Mesenteric fat pad (tissue), 1 donor: ENCODE data around the gene ANKRD13A. TPM values are rescaled to one million over a fixed set of nuclear protein-coding genes. Genes with fewer than 3 reads are reported as not detected.
"Not testable (repeated sequence)": the region's sequence is repeated elsewhere in the genome, so short reads cannot be mapped to it uniquely, and the experiment has no call there.

Source experiments
- DNase-seq: peaks from one replicate; pipeline ENCODE4 v3.0.0-alpha.2; 2020; ENCODE audit warnings: low spot score
- total RNA-seq: library from RNA; stranded (reverse); fragmentation: NEBNext Ultra II Directional; extraction: Animal tissue kit (Norgen Biotek cat#: 25700); gene quantifications from one replicate; pipeline ENCODE4 v1.2.1, GENCODE V29; 2021
- donor health status: DM: yes; HTN: yes; CAD: no.

ANKRD13A gene
- total RNA-seq, 1 donor from 2014 or later, result 29.8 TPM

DNA sequence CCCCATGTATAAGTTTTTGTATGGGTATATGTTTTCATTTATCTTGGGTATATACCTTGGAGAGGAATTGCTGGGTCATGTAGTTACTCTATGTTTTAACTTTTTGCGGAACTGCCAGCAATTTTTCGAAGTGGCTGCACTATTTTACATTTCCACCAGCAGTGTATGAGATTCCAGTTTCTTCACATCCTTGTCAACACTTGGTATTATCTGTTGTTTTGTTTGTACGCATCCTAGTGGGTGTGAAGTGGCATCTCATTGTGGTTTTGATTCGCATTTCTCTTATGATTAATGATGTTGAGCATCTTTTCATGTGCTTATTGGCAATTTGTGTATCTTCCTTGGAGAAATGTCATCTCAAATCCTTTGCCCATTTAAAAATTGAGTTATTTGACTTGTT, 6.9 kb downstream of the ANKRD13A start:
- DNase-seq, result no peak

DNA sequence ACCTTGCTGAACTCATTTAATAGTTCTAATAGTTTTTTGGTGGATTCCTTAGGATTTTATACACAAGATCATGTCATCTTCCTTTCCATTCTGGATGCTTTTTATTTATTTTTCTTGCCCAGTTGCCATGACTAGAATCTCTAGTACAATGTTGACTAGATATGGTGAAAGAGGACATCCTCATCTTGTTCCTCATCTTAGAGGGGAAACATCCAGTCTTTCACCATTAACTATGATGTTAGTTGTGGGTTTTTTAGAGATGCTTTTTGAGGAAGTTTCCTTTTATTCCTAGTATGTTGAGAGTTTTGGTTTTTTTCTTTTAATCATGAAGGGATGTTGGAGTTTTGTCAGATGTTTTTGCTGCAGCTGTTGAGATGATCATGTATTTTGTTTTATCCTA, 8.7 kb downstream of the ANKRD13A start:
- no peak for DNase-seq

GRCh38 chr12:110008681-110009398, 9.6 kb downstream of the ANKRD13A start:
- not testable (repeated sequence) for DNase-seq

DNA sequence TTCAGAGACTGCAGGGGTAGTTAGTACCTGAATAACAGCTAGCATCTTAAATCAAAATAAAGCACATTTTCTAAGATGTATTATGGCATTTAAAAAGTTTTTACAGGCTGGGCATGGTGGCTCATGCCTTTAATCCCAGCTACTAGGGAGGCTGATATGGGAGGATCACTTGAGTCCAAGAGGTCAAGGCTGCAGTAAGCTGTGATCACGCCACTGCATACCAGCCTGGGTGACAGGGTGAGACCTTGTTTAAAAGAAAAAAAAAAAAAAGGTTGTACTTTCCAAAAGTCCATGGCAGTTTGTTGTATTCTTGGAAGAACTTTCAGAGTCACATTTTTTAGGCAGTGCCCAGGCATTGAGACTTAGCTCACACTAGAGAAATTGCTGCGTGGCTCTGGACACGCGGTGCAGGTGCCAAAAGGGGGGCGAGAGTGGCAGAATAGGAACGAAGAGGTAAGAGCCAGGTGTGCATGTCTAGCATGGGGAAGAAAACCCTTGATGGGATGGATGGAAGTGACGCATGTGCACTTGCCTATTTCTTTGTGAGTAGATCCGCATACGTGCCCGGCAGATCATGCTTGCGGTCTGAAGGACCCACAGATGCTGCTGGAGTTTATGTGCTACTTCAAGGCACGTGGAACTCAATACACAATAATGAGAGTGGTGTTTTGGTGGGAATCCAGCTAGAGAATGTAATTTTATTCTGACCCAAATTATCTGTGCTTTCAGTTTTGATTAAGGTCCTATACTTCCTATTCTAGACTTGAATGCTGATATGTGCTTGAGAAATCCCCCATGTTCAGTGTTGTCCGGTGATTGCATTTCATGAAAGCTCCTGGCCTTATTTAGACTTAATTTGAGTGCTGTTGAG, 11.9 kb downstream of the ANKRD13A start:
- no peak for DNase-seq

GRCh38 chr12:110012137-110012536, 12.9 kb downstream of the ANKRD13A start:
- DNase-seq, result no peak

DNA sequence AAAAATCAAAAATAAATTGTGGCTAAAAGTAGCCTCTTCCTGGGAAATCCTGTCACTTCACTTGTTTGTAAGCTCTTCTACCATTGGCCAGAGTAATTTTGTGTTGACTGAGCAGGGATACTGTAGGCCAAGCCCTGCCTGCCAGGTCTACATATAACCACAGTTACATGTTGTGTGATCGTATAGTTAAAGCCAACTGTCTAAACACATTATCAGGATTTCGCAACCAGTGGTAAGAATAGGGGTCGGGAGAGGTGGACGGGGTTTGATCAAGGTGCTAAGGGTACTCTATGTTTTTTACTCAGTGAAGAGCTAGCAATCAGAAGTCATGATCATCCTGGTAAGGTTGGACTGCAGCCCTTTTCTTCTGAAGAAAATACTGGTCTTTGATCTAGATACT, 13.4 kb downstream of the ANKRD13A start:
- DNase-seq, result no peak

GRCh38 chr12:110015132-110015531, 15.9 kb downstream of the ANKRD13A start:
- DNase-seq, result no peak

DNA sequence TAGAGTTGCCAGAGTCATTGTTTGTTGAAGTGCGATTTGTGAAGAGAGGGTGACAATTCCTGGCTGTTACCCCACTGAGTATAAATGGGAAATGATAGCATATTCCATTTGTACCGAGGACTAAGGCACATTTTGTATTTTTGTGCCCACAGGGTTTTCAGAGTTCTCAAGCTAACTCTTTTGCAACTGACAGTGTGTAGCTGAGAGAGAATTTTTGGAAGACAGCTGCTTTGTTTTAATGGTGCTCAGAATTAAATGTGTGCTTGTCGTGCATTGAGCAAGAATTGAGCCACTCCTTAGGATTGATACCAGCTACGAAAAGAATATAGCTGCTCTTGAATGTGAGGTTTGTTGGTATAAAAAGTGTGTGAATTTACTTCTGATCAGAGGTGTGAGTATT, 21.7 kb downstream of the ANKRD13A start:
- no peak for DNase-seq

DNA sequence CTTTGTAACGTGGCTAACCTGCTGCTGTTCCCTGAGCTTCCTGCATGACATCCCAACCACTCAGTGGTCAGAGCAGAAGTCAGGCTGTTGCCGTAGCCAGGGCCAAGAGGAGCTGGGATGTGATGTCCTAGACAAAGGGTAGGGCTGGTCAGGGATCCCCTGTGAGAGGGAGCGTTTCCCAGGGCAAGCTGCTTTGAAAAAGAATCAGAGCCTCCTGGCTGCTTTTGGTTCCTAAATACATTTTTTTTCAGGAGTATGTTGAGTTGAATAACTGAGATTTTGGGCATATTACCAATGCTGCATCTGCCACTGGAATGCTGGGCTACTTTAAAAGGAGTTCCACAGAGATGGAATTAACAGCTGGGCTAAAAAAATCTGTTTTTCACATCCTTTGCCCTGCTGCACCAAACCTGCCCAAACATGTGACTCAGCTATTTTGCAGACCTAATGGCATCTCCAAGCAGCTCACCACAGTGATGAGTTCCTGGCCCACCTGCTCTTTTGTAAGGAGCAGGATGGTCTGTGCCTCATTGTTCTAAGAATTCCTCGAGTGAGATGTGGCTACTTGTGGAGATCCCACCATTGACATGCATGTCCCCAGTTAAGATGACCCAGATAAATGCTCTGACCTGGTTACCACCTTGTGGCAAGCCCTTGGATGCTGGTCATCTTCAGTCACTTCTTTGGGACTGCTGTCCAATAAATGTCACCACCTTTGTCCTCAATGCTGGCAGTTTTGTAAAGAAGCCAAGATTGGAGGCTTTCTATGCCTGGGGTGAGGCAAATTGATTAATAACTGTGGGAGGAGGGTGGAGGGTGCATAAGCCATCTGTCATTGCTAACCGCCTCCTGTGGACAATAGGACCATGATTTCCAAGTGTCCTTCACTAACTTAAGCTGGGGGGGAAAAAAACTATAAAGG, 24.1 kb downstream of the ANKRD13A start:
- DNase-seq, result no peak

GRCh38 chr12:110024051-110024450, 24.8 kb downstream of the ANKRD13A start:
- DNase-seq, result no peak

DNA sequence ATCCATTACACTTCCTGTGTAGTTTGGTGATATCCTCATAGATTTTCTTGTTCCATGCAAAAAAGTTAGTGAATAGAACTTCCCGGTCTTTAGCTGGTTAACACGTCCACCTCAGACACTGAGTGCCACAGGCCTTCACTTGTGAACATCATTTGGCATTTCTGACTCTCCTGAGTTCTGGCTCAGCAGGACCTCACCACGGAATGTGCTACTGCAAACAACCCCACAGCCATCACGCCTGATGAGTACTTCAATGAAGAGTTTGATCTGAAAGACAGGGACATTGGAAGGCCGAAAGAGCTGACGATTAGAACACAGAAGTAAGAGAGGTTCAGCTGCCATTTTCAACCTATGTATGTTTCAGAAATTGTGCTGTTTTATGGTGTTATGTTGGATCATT, 29.1 kb downstream of the ANKRD13A start:
- no peak for DNase-seq

DNA sequence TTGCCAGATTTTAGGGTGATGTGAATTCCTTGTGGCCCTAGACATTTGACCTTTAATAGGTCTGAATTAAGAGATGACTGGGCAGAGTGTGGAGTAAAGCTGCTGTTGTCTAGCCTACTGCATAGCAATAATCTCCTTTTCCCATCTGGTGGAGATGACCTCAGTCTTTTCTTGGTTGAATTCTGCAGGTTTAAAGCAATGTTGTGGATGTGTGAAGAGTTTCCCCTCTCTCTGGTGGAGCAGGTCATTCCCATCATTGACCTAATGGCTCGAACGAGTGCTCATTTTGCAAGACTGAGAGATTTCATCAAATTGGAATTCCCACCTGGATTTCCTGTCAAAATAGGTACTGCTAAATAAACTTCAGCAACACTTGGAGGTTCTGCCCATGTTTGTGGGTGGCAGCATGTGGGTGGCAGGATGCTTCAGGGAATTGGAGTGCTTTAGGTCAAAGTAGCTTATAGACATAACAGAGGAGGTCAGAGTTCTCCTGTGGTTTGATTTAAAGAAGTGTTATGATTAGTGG, 30.1 kb downstream of the ANKRD13A start:
- no peak for DNase-seq

GRCh38 chr12:110033888-110034287, 34.7 kb downstream of the ANKRD13A start:
- DNase-seq, result no peak

GRCh38 chr12:110035534-110036104, 36.4 kb downstream of the ANKRD13A start:
- DNase-seq, result no peak

- no peak for DNase-seq
Measured at GRCh38 chr12:110037315-110037714, 38.1 kb downstream of the ANKRD13A start.

- DNase-seq, result no peak
Measured at GRCh38 chr12:110038741-110039084, 39.5 kb downstream of the ANKRD13A start.

DNA sequence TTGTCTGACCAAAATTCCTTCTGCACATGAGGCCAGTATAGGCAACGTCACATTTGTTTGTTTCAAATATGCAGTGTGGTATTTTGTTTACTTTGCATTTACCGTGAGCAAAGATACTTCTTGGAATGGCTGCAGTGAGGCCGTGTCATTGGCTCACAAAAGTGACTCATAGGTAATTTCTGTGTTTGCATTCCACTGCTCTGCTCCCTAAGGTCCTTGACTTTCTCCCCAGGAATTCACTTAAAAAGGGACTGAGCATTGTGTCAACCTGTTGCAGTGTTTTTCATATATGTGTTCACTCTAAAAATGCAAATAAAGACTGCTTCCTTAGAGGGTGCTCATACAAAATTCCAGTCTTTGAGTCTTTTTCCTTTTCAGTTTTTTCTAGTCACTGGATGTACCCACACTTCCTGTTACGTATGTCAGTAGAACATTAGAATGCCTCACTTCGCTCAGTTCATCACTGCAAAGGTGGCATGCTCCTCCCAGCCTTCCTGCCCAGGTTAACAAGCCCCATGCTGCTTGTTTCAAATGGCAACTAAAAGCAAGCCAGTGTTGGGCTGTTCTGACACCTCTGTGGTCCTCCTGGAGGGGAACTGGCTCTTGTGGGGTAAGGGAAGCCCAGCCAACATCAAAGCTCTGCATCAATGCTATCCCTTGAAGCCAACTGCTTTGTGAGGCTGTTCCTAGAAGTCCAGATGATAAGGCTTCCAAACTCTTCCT, 40.0 kb downstream of the ANKRD13A start:
- no peak for DNase-seq

DNA sequence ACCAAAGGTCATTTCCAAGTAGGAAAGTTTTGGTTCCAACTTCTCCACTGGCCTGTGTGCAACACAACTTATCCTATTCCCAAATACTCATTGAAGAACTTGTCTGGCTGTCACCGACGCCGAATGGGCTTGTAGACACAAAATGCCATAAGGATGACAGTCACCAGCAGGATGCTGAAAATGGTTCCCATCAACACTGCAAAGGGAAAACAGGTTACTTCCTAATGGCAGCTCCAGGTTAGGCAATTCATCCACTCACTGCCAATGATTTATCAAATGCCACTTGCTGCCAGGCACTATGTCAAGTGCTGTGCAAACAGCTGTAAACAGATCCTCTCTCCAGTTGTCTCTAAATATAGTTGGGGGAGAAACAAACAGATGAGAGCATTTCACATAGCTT, 43.0 kb downstream of the ANKRD13A start:
- DNase-seq, result no peak

DNA sequence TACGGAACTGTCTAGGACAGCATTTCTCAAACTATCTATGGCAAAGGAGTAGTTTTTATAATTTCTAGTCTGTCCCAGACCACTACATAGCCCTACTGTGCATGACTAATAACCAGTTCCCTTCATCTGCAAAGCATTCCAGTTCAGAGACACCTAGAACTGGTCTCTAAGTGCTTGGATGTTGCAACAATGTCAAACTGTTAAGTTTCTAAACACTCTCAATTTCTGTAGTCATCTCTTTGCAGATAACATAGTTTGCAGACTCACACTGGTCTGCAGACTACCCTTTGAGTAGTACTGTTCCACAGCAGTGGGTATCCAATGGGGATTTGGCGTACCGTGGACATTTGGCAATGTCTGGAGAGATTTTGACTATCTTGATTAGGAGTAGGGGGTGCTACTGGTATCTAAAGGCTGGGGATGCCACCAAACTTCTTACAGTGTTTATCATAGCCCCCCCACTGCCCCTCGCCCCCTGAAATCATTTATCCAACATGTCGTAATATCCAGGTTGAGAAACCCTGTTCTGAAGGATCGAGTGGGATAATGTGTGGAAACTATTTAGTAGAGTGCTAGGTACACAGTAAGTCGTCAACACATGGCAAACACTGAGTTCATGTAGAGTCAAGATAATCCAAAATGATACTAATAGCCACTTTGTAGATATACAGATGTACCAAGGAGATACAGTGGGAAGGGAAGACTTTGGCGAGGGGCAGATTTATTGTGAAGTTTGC, 47.4 kb downstream of the ANKRD13A start:
- no peak for DNase-seq
